Measurements from ENCODE around the gene NUDT16L1.
"Not testable (repeated sequence)": the region's sequence is repeated elsewhere in the genome, so short reads cannot be mapped to it uniquely, and the experiment has no call there.

NUDT16L1 gene

DNA sequence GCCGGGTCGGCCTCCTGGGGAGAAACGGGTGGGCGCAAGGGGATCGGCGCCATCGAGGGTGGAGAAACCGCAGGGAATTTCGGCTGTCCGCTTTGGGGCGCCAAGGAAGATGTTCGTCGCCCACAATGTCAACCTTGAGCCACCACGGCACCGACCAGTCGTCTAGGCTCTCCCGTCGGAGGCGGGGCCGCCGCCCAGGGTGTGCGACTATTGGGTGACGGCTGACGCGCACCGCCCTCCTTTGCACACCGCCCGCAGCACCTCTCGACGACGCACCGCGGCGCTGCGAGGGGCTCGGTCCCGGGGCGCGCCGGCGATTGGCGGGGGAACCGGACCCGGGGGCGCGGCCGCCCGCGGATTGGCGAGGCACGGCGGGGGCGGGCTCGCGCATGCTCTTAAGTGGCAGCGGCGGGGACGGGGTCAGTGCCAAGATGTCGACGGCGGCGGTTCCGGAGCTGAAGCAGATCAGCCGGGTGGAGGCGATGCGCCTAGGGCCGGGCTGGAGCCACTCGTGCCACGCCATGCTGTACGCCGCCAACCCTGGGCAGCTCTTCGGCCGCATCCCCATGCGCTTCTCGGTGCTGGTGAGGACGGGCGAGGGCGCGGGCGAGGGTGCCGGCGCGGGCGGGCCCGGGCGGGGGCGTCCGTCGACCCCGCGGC lies at the start of gene NUDT16L1:
Gene NUDT16L1, plus strand, starts transcription at position 267 of the 660 bp plus-strand sequence. Its CDS starts 165 bp downstream, at position 432.
- DNase-seq, result peak; percentile 83

DNA sequence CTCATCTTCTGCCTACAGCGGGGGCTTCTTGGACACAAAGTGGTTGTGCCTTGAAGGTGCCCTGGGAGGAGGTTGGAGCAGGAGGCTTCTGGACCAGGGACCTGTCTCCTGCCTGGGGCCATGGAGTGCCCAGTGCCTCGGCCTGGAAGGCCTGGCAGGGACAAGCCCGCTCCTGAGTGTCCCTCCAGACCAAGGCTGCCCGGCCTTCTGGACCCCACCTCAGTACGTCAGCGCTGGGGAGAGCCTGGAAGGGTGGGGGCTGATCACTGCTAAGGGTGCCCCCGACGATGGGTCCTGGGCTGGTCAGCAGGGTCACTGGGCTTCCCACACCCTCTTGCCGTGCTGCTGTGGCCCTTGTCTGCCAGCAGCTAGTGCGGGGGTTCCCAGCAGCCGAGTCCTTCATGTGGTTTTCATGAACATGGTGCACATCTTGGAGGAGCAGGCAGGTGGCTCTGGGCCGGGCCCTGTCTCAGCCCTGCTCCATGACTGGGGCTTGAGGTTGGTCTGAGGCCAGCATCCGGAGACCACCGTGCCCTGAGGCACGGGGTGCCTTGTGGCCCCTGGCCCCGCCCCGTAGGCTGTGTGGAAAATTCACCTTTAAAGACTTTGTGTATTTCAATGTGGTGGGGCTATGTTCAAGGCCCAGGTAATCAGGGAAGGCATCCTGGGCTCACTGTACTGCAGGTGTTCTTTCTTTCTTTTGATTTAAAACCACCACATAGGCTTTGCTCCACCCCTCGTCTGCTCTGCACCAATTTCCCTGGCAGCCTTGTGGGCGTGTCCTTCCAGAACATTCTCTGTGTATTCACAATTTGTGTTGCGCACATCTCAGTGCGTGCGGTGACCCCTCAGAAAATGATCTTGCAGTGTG lies 46.4 kb upstream of the NUDT16L1 start:
- no peak for DNase-seq

DNA sequence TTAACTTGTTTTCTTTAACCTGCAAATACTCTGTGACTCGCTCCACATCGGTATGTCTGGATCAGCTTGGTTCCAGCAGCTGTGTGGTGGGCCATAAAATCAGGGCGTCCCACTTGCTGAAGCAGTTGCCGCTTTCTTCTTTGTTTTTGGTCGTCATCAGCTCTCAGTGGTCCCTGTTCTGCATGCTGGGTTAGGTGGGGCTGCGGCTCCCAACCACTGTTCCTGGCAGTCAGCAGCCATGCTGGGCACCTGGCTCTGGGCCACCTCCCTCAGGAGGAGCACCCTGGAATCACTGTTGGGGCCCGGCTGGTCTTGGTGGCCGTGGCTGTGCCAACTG lies 45.8 kb upstream of the NUDT16L1 start:
- no peak for DNase-seq

DNA sequence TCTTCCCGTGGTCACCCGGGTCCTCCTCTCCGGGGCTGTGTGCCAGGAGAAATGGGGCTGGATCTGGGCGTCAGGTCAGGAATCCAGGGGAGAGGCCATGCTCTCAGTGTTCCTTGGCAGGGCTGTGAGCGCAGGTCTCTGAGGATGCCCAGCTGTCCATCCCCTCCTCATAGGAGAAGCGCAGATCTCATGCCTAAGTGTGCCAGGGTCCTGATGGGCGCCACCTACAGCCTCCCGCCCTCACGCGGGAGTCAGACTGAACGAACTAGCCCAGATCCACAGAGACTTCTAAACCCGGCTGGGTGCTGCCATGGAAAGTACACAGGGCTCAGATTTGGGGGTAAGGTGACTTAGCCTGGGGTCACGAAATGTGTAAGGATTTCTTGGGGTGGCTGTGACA lies 44.4 kb upstream of the NUDT16L1 start:
- DNase-seq, result no peak

DNA sequence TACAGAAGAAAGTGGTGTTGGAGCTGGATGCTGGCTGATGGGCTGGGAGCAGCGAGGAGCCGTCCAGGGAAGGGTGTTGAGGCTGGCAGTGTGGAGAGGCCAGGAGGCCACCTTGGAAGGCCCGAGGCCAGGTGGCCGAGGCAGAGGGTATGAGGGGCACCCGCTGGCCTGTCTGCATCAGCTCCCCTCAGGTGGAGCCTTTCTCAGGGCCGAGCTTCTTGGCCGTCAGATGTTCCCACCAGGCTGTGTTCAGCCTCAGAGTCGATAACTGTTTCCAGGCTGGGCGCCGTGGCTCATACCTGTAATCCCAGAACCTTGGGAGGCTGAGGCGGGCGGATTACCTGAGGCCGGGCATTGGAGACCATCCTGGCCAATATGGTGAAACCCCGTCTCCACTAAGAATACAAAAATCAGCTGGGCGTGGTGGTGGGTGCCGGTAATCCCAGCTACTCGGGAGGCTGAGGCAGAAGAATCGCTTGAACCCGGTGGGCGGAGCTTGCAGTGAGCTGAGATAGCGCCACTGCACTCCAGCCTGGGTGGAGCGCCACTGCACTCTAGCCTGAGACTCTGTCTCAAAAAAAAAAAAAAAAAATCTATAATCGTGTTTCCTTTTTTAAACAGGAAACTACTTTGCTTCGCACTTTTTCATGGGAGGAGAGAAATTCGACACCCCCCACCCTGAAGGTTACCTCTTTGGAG lies 43.5 kb upstream of the NUDT16L1 start:
- no peak for DNase-seq

DNA sequence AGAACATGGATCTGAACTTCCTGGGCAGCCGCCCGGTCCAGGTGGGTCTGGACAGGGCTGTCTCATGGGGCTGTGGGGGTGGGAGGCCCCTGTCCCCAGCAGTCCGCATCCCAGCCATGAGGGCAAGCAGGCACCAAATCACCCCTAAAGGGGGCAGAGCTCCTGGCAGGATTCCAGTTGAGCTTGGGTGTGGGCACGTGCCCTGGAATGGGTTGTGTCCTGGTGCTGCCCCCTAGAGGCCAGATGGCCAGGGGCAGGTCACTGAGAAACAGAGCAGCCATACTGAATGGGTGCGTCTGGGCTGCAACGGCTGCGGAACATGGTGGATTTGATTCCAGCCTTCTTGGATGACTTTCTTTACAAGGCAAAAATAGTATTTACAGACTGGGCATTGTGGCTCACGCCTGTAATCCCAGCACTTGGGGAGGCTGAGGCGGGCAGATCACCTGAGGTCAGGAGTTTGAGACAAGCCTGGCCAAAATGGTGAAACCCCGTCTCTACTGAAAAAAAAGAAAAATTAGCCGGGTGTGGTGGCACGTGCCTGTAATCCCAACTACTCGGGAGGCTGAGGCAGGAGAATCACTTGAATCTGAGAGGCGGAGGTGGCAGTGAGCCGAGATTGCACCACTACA lies 42.8 kb upstream of the NUDT16L1 start:
- DNase-seq, result not testable (repeated sequence)

DNA sequence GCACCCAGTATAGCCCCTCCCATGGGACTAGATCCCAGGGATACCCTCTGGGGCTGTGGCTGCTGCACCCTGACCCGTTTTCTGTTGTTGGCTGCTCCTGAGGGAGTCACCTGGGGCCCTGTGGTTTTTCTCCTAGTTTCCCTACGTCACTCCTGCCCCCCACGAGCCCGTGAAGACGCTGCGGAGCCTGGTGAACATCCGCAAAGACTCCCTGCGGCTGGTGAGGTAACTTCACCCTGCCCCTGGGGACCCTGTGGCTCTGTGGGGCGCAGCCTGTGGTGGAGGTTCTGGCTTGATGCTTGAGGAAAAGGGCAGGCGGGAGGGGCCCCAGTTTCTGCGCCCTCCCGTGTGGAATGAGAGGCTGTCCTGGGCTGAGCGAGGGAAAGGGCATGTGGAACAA lies 41.5 kb upstream of the NUDT16L1 start:
- DNase-seq, result no peak

DNA sequence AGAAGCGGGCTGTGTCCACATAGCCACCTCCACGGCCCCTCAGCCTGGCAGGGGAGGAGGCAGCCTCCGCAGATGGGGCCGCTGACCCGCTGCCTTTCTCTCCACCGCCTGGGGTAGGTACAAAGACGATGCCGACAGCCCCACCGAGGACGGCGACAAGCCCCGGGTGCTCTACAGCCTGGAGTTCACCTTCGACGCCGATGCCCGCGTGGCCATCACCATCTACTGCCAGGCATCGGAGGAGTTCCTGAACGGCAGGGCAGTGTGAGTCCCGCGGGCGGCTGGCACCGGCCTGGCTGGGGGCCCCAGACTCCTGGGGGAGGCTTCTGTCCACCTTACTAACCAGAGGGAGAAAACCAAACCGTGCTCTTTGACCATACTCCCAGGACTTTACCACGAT lies 40.8 kb upstream of the NUDT16L1 start:
- no peak for DNase-seq

DNA sequence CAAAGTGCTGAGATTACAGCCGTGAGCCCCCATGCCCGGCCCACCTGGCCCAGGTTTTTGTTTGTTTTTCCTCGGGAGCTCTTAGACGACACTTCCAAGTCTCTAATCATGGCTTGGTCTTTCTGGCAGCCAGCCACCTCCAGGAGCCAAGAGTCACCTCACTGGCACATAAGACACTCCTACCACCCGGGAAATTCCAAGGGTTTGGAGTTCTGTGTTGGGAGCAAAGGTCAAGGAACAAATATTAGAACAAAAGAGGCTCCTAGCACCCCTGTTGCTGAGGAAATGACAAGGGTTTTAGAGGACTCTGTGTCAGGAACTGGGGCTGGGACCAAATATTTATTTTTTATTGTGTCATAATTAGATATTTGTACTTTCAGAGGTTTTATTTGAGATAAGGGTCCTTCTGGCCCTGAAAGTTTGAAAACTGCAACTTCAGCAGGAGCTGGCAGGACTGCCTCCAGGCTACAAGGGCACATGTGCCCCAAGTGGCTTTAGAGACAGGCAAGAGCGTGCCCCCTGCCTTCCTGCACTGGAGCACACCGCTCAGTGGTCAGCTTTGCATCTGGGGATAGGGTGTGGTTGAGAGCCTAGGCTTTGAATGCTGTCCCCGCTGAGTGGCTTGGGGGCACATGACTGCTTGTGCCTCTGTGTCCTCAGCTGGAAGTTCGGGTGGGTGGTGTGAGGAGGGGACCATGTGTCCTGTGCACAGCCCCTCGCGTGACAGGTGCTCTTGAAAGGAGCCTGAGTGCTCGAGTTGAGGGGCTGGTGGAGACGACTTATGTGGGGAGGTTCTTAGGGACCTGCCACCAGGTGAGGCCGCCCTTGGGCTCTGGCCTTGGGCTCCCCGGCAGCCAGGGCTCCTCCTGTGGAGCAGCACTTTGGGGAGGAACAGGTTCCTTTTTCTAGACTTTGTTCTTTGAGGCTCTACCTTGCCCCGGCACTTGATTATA lies 39.1 kb upstream of the NUDT16L1 start:
- DNase-seq, result no peak

DNA sequence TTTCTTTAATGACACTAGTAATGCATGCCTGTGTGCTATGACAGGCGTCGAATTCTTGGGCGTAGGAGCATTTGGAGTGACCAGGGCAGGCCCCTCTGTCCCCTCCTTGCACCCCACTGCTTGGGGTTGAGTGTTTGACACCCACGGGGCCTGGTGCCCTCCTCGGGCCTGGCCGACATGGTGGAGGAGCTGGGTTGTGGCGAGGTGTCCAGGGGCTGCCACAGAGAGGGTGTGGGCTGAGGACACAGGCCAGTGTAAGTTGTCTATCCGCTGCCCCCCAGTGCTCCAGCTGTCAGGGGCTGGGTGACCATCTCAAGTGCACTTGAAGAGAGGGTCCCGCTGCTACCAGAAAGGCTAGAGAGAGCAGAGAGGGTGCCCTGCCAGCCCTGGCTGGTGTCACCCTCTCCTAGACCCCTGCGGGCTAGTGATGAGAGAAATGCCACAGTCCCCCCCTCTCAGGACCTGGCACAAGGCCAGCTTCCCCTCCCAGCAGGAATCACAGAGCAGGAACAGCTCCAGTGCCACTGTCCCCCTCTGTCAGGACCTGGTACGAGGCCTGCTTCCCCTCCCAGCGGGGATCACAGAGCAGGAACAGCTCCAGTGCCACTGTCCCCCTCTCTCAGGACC lies 38.3 kb upstream of the NUDT16L1 start:
- DNase-seq, result no peak

DNA sequence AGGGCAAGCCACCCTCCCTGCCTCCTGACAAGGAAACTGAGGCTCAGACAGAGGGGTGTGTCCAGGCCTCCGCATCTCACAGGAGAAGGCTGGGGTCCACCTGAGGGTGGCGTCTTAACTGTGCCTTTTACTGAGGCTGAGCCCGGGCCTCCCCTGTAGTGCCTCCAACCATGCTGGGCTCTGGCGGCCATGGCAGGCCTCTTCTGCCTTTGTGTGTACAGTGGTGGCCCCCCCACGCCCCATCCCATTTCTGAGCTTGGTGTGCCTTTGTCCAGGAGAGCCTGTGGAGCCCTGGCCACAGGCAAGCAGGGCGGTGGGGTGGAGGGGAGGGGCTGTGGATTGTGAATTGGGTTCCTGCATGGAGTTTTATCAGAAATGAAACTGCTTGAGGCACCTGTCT lies 37.6 kb upstream of the NUDT16L1 start:
- DNase-seq, result no peak

DNA sequence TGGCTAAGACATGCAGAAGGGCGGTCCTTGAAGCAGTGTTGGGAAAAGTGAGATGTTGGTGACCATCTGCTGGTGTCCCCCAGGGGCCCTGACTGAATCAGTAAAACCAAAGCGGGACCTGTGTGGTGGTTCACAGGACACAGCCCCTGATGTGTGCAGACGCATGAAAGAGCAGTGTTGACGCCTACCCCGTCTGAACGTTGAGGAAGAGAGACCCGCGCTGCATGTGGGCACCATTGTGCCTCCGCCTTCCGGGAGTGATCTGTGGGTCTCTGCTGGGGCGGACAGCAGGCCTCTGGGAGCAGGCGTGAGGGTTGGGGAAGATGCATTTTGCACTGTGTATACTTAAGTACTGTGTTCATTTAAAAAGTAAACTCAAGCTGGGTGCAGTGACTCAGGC lies 37.1 kb upstream of the NUDT16L1 start:
- no peak for DNase-seq

DNA sequence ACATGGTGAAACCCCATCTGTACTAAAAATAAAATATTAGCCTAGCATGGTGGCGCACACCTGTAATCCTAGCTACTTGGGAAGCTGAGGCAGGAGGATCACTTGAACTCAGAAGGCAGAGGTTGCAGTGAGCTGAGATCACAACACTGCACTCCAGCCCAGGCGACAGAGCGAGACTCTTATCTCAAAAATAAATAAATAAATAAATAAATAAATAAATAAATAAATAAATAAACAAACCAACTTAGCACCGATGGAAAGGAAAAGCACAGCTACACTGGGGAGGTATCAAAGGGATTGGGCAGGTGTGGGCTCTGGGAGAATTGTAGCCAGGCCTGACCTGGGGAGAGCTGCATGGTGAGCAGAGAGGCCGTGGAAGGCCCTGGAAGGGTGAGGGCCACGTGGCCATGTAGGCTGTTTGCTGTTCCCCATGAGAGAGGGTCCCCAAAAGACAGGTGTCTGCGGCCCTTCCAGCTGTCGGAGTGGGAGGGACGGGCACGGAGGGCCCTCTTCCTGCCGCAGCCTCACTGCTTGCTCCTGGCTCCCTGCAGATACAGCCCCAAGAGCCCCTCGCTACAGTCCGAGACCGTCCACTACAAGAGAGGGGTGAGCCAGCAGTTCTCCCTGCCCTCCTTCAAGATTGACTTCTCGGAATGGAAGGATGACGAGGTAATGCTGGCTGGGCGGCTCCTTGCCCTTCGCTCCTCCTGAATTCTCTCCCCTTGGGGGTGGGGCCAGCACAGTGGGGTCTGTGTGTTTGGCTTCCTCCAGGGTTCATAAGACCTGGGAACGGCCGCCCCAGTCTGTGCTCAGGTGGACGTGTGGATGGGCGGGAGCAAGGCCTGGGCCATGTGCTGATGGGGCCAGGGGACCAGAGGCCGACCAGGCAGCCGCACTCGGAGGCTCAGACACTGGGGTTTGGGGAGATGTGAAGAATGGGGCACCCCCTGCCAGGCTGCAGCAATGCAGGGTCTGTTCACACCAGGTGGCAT lies 36.4 kb upstream of the NUDT16L1 start:
- DNase-seq, result no peak

DNA sequence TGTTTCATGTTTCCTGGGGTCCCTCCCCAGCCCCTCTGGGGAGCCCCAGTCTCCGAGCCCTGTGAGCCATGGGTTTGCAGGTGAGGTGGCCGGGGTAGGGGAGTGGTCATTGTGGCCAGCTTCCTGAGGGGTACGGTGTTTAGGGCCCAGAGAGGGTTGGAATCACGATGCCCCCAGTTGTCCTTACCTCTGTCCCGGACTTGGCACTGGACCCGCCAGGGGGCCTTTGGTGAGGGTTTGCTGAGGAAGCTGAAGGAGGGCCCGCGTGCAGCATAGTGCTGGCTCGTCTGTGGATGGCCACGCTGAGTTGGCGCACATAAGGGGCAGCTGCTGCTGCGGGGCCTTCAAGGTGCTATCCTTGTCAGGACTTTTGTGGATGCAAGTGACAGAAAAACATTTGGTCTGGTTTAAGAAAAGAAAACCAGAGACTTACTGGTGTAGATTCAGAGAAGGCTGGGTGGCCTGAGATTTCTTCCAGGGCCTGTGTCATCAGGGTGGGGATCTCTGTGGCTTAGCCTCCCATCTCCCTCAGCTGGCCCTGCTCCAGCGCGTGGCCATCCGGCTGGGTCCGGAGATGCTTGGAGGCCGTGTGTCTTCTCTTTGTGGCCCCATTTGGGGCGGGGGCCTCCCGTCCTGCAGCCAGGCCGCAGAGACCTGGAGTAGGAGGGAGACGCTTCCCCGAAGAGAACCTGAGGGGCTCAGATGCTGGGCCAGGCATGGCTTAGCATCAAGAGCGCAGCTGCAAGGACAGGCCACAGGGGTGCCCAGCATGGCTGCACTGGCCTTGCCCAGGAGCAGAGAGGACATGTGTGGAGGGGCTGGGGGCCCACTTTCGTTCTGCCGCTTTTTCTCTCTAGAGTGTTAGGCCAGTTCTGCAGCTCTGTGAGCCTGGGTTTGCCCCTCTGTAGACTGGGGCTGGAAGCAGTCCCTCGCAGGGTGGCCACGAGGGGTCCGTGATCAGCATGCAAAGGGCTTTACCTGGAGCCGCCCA lies 33.7 kb upstream of the NUDT16L1 start:
- DNase-seq, result no peak

DNA sequence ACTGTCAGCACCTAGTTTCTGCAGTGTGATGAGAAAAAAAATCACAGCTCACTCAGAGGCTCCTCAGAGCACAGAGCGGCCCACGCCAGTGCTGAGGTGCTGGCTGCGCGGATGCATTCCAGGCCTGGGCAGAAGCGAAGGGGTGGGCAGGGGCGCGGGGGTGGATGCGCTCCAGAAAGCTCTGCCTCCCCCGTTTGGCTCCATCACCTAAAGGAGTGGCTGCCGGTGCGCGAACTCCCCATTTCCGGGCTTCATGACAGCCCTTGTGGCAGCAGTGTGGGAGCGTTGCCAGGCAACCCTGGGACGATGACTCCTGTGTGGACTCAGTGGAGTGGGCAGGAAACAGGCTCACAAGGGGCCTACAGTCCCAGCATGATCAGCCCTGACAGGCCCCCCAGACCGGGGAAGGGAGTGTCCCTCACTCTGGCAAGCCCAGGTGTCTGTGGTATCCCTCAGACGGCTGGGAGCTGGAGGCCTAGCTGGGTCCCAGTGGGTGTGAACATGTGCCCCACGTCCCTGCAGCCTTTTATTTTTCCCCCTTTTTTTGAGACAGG lies 32.8 kb upstream of the NUDT16L1 start:
- no peak for DNase-seq

DNA sequence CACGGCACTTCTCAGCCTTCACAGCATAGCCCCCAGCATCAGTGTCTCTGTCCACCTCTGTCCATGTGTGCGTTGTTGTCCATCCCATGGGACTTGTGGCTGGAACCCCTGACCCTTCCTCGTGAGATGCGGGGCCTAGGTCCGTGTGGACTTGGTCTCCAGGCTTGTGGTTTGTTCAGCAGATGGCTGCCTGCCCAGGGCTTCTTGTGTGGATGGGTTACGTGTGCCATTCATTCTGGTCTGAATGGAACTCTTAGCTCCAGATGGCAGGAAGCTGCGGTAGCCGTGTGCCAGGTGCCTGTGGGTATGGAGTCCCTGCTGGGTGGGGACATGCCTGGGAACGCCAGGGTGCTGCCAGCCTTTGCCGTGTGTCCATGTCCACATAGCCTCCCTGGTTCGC lies 31.7 kb upstream of the NUDT16L1 start:
- no peak for DNase-seq

DNA sequence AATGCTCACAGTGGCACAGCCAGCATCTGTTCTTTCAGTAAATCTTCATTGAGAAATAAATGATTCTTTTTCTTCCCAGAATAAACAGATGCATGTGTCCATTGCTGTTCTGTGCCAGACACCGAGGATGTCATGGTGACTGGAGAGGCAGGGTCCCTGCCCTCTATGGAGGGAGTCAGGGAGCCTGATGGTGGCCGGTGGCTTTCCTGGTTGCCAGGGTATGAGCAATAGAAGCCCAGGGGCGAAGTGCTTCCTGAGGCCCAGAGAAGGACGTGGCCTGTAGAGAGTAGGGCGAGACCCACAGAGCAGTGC lies 29.9 kb upstream of the NUDT16L1 start:
- DNase-seq, result no peak

DNA sequence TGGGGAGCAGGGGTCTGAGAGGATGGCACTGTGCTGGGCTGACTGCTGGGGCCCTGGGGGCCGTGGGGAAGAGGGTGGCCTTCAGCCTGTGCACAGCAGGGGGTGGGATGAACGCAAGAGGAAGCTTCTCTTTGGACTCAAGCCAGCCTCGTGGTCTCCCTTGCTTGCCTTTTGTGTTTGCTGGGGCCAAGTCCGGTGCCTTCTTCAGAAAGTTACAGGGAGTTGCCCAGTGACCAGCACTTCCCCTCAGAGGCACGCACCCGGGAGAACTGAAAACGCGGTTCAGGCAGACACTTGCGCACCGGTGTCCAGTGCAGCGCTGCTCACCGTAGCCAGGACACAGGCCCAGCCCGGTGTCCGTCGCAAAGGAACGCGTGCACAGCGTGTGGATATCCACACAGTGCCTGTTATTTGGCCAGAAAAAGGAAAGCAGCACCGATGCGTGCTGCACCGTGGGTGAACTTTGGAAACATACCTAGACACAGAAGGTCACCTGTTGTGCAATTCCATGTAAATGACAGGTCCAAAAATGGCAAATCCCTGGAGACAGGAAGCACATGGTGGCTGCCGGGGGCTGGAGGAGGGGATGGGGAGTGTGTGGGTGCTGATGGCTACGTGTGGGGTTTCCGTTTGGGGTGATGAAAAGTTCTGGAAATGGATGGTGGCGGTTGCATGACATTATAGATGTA lies 29.4 kb upstream of the NUDT16L1 start:
- no peak for DNase-seq
